Measurements from ENCODE around the gene SLC34A3.
A peak's percentile ranks its signal among the peaks of the same experiment; 100 is the strongest.

SLC34A3 gene

GRCh38 chr9:137230705-137231371, at the start of gene SLC34A3:
Gene SLC34A3 (plus strand): TSS chr9:137230901. CDS start chr9:137231703, 802 bp downstream.
- no peak for DNase-seq

- DNase-seq = no peak
Measured at GRCh38 chr9:137181680-137182079, 49.0 kb upstream of the SLC34A3 start.

- no peak for DNase-seq
Measured at GRCh38 chr9:137182836-137183235, 47.9 kb upstream of the SLC34A3 start.

GRCh38 chr9:137183980-137184595, 46.6 kb upstream of the SLC34A3 start:
- no peak for DNase-seq

DNA sequence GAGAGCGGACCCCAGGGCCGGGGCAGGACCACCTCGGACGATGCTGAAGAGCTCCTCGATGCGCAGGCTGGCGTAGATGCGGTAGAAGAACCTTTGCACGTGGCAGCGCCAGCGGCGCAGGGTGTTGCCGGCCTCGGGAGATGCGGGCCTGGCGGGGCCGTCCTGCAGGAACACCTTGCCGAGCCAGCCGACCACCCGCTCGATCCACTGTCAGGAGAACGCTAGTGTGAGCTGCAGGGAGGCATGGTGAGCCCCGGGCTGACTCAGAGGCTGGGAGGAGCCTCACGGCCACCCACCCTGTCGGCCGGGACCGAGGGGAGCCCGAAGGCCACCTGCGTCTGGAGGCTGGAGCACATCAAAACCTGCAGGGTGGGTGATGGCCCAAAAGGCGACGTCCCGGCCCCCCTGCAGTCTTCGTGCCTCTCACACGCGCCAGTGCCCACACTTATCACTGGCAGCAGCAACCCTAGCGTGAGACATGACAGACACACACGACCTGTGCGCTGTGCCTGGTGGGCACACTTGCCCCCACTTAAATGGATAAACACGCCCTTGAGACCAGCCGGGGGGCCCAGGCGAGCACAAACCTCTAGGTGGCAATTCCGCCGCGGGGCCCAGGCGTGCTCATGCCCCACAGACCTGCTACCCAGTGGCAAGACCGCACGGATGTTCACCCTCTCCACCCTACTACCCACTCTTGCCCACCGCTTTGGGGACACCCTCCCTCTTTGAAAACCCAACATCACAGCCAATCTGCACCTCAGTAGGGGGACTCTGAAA, 45.6 kb upstream of the SLC34A3 start:
- no peak for DNase-seq

DNA sequence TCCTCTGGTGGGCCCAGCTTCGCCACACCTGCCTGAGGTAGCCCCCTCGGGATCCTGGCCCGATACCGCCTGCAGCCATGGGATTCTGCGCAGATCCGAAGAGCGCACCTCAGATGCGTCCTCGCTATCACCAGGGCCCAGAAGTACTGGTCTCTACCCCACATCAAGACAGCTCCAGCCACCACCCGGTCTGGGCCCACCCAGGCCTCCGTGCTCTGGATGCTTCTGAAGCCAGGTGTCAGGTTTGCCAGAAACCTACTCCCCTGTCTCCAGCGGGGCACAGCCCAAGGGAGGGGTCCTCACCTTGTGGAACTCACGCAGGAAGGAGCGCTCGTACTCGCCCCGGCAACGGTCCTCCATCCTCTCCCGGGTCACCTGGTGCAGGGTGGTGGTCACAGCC, 44.8 kb upstream of the SLC34A3 start:
- no peak for DNase-seq

DNA sequence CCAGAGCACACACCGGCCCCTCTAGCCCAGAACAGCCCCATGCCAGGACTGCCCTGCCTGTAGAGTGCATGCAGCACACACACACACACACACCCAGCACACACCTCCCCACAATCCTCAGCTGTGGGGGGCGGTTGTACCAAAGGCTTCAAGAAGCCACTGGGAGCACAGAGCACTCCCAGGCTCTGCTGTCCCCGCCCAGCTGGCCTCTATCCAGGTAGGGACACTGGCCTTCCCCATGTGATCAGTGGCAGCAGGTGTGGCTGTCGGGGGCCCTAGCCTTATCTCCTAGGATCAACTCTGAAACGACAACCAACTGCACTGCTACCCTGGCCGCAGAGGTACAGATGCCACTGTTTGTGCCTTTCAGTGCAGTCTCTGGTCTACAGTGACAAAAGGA, 44.3 kb upstream of the SLC34A3 start:
- no peak for DNase-seq

DNA sequence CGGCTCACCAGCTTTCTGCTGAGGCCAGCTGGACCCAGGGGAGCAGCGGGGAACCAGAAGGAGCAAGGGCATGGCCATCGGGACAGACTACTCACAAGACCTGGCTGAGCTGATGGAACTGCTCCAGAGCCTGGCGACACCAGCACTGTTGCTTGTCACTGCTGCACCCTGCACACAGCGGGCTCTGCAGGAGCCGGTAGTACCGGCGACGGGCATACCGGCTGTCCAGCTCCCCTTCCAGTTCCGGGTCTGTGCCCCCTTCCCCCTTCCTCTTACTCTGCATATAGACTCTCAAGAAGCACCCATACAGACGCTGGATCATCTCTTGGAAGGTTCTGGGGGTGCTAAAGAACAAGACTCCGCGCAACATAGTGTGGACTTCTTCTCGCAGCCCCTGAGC, 43.3 kb upstream of the SLC34A3 start:
- no peak for DNase-seq

DNA sequence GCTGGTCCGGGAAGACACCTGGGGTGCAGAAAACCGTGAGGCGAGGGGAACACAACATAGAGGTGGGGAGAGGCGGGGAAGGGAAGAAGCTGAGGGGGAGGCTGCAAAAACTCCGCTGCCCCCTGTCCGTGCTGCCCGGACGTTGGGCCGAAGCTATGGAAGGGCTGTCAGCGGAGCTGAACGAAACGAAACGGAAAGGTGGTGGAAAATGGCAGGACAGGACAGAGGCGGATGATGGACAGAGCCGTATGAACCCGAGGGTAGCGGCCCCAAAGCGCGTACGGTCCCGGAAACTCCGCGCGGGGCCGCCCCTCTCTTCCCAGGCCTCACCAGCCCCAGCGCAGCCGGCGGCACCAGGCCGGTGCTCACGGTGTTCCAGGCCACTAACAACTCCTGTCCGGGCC, 42.6 kb upstream of the SLC34A3 start:
- no peak for DNase-seq

- DNase-seq = peak; percentile 89
Measured at GRCh38 chr9:137188490-137189296, 42.0 kb upstream of the SLC34A3 start, which contains the start of the genes ANAPC2 and SSNA1. Gene ANAPC2 (minus strand): TSS chr9:137188560. CDS start chr9:137188532, 28 bp downstream. Gene SSNA1 (plus strand): TSS chr9:137188676. CDS start chr9:137188727, 51 bp downstream.

GRCh38 chr9:137189297-137190295, 41.1 kb upstream of the SLC34A3 start:
- no peak for DNase-seq

DNA sequence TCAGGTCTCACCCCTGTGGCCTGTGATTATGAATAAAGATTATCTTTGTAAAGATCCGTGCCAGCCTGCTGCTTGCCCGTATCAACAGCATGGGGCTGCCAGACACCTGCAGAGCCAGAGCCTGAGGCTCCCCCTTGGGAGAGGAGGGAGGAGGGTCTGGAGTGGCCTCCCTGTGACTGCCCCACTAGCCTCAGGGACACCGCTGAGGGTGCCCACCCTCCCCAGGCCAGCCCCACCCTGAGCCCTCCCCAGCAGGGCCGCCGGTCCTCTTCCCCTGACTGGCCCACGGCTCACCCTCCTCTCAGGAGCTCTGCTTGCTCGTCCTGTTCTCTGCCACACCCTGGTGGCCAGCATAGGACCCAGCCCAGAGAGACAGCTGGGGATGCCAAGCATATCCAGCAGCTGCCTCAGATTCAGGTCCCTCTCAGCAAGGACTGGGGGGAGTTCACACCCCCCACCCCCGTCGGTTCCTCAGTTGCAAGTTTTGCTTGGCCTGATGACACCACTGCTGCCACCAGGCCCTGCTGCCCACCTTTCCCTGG, 40.3 kb upstream of the SLC34A3 start:
- DNase-seq = no peak

DNA sequence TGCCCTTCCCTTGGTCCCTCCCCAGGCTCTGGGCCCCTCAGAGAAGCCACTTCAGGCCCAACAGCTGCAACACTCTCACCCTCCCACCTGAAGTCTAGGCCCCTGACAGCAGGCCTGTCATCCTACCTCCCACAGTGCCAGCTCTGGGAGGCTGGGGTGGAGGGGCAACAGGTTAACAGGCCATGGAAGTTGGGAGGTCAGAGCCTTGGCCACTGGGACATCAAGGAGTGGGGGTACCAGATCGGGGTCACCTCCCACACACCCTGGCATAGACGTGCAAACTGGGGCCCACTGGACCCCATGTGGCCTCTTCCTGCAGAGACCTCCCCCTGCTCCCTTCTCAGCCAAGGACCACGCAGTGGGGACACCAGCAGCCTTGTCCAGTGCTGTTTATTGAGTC, 39.5 kb upstream of the SLC34A3 start:
- DNase-seq = no peak

DNA sequence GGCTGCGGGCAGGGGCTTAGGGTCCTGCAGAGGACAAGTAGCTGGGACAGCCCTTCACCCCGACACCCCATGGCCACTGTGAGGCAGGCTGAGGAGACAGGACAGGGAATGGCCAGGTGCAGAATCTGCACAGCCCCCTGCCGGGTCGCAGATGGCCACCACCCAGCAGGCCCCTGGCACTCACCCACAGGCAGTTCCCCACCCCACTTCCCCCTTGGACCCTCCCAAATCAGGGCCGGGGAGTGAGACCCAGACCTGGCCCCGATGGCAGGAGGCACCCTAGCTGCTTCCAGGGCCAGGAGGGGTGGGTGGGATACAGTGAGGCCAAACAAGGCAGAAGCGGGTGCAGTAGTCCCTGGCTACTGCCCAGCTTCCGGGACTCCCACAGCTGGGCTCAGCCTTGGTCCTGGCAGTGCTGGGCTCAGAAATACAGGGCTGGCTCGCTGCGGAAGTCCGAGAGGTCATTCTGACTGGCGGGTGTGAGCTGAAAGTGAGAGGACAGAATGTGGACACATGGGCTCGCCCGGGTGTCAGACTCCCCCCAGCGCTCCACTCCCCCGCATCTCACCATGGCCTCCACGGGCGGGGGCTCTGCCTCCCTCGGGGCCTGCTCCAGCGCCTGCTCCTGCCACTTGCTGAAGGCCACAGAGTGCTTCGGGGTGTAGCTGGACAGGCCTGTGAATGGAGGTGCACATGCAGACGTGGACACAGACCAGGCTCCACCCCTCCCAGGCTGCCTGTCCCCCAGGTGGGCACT, 38.8 kb upstream of the SLC34A3 start:
- no peak for DNase-seq

DNA sequence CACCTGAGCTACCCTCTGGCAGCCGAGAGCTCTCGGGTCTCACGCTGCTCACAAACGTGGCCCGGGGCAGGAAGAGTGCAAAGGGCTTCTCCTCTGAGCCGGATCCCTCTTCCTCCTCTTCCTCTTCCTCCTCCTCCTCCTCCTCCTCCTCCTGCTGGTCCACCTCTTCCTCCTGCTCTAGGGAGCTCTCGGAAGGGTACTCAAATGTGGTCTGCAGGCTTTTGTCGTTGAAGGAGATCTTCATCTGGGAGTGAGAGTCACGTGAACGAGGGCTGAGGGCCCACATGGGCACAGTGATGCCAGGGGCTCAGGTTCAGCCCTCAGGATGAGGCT, 38.3 kb upstream of the SLC34A3 start:
- no peak for DNase-seq

DNA sequence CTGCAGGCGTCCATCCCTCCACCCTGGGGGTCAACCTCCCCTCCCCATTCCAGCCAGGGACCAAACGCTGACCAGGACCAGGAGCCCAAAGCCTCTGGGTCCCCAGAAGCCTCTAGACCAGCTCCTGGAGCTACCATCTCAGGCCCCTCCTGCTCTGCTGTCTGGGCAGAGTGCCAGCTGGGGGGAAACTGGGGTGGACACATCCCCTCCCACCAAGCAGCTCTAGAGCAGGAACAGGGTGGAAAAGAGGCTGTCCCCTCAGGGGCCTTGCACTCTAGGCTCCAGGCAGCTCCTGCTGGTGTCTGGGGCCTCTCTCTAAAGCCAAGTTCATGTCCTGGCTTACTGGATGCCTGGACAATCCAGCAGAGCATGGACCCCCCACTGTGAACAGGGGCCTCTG, 37.8 kb upstream of the SLC34A3 start:
- DNase-seq = no peak

GRCh38 chr9:137193771-137194170, 36.9 kb upstream of the SLC34A3 start:
- no peak for DNase-seq

DNA sequence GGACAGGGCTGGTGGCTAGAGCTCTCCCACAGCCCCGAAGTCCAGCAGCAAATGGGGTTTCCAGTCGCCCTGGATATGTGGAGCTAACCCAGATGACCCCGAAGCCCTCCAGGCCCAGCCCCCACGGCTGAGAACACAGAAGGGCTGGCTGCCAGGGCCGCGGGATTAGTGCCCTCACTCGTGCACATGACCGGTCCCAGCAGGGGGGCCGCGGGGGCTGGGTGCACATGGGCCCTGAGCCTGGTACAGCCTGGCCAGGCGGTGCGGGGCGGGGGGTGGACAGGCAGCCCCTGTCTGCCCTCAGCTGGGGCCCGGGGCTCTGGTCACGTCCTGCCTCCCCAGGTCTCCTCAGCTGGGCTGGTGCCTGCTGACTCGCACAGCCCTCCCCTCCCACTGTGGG, 36.3 kb upstream of the SLC34A3 start:
- DNase-seq = no peak

DNA sequence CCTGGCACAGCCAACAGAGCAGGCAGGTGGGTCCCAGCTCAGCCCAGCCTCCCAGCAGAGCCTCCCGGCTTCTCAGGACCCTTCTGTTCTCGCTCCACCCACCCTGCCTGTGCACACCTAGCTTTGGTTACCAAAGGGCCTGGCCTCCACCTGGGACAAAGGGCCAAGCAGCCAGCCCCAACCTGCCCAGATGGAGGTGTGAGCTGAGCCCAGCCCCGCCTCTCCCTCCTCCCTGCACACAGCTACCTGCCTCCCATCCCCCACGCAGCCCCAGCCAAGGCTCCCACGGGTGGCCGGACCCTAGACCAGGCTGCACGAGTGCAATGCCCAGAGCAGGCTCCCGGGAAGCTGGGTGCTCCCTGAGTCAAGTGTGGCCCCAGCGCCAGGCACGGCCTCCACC, 35.8 kb upstream of the SLC34A3 start:
- no peak for DNase-seq

- DNase-seq = no peak
Measured at GRCh38 chr9:137195525-137196220, 35.0 kb upstream of the SLC34A3 start.

Data from activated effector memory CD4-positive, alpha-beta T cell treated with Interleukin-2 at 50 U/mL for 16 hours (primary cell).